ENCODE results near the gene SULF2. TPM values are rescaled to one million over a fixed set of nuclear protein-coding genes. Genes with fewer than 3 reads are reported as not detected.

SULF2 gene
- total and polyA plus RNA-seq, 9 of the 15 experiments (the other 6 are each of a cell fraction or from before 2014, with no cell fraction given): 0.33 TPM; not detected in 8

DNA sequence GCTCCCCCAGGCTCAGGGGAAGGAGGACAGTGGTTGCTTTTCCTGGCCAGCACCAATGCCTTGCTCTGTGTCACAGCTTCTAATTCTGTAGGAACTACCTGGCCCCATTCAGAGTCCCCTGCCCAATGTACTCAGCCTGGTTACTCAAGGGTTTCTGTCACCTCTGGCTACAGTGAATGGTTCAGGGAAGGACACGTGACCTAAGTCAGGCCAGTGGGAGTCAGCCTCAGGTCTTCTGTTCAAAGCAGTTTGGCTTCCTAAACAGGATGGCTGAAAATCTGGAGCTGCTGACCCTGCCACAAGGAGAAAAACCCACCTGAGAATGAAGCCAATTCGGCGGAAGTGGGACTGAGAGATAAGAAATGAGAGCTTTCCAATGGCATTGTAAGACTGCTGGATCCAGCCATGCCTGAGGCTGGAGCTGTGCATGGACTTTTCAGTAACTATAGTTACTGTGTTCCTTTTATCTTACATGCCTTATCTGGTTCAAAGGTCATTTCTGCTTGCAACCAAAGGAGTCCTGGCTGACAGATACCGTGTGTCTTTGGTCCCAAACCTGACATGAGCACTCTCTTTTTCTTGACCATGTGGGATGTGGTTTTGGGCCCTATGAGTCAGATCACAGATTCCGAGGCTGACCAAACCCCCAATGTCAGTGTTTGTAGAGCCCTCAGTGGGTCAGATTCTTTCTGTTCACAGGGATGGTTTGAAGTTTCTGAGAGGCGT lies 104.3 kb downstream of the SULF2 start:
- Histone ChIP-seq H3K27me3 (ENCODE audit: control insufficient read depth in 2 of 2, insufficient read depth in 2 of 2, low read length in 2 of 2) (peaks cover 35 to 84% of the 10 kb centered on the region in 2 experiments; a peak in 4 of 5 replicates), H4K20me1 (replicated peaks; ENCODE audit: control insufficient read depth, insufficient read depth, low read length) (peaks cover 14% of the 10 kb centered on the region), H3K4me1 (replicated peaks in 1 of 2; ENCODE audit: control insufficient read depth in 2 of 2, insufficient read depth in 2 of 2, low read length in 2 of 2) (peaks cover 0 to 14% of the 10 kb centered on the region in 2 experiments; a peak in 2 of 5 replicates), H3K9ac (ENCODE audit: insufficient read depth in 1 of 2, low read depth in 2 of 2, low read length in 2 of 2) (no peak overlapping the region), H3K4me3 (no peak overlapping the region), H3K9me3 (replicated peaks; ENCODE audit: control insufficient read depth, insufficient read depth, low read depth, low read length) (no peaks in the 10 kb centered on the region), H3K4me2 (ENCODE audit: insufficient read depth, low read length) (no peak overlapping the region), H3K79me2 (ENCODE audit: control insufficient read depth, insufficient read depth, low read length) (no peaks in the 10 kb centered on the region), H2AFZ (ENCODE audit: low read depth, low read length) (no peak overlapping the region), H3K9me1 (ENCODE audit: control insufficient read depth, insufficient read depth, low read length) (no peaks in the 10 kb centered on the region), H3K36me3 (ENCODE audit: control insufficient read depth, insufficient read depth, low read length) (no peaks in the 10 kb centered on the region), H3K27ac (ENCODE audit: extremely low read depth, low read depth, low read length) (no peak overlapping the region)
- in situ Hi-C loops (cut with MboI) (no loop called here), intact Hi-C loops (cut with micrococcal nuclease) (no loop called here)
- ChIA-PET POLR2A (no interaction called here), CTCF (ENCODE audit: low intra/inter-chr PET ratio) (interaction anchor here (1.5 kb wide), 1 partner anchor 940 kb away, joined by 5 read pairs; no protein-coding TSS in a partner anchor)
- BruUV-seq (replicated peaks): no TSS peak
- 0% methylated on average over 6 of the region's 6 CpGs for WGBS (ENCODE audit: insufficient coverage, low coverage, missing lambda C conversion rate)
- TF ChIP-seq, protein P1, sequence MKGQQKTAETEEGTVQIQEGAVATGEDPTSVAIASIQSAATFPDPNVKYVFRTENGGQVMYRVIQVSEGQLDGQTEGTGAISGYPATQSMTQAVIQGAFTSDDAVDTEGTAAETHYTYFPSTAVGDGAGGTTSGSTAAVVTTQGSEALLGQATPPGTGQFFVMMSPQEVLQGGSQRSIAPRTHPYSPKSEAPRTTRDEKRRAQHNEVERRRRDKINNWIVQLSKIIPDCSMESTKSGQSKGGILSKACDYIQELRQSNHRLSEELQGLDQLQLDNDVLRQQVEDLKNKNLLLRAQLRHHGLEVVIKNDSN (CRISPR knock-in tag; IDR thresholded peaks at IDR 0.05): peak; percentile 54
- TF ChIP-seq ZNF175 (CRISPR knock-in tag; IDR thresholded peaks at IDR 0.05; ENCODE audit: low read depth) (no peak), RFX1 (IDR thresholded peaks at IDR 0.05) (peak; percentile 45), CBFA2T2 (conservative IDR thresholded peaks at IDR 0.05) (0 out of 2 replicates have a peak, but pooled peaks have one; percentile 4), USF2 (CRISPR knock-in tag; IDR thresholded peaks at IDR 0.05) (peak; percentile 73), RNF2 (IDR thresholded peaks at IDR 0.05) (no peak), NR2C1 (IDR thresholded peaks at IDR 0.05) (peak; percentile 59), NR2C1 (tag; IDR thresholded peaks at IDR 0.05) (peak; percentile 43; the same call in 1 of the 2 replicates), RAD51 (IDR thresholded peaks at IDR 0.05; ENCODE audit: borderline replicate concordance, low read depth) (peak; percentile 70), NR2C2 (CRISPR knock-in tag; IDR thresholded peaks at IDR 0.05) (peak; percentile 43; the same call in 1 of the 2 replicates), NR2C2 (tag; IDR thresholded peaks at IDR 0.05) (peak; percentile 61)
- TF ChIP-seq, protein P2, sequence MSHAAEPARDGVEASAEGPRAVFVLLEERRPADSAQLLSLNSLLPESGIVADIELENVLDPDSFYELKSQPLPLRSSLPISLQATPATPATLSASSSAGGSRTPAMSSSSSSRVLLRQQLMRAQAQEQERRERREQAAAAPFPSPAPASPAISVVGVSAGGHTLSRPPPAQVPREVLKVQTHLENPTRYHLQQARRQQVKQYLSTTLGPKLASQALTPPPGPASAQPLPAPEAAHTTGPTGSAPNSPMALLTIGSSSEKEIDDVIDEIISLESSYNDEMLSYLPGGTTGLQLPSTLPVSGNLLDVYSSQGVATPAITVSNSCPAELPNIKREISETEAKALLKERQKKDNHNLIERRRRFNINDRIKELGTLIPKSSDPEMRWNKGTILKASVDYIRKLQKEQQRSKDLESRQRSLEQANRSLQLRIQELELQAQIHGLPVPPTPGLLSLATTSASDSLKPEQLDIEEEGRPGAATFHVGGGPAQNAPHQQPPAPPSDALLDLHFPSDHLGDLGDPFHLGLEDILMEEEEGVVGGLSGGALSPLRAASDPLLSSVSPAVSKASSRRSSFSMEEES (CRISPR knock-in tag; IDR thresholded peaks at IDR 0.05): peak; percentile 34
- no peak for FAIRE-seq
- no peak for DNase-seq (ENCODE audit: extremely low read depth in 1 of 4, low spot score in 3 of 4)
- ATAC-seq: no peak
